ENCODE results near the gene EXTL2.

EXTL2 gene

DNA sequence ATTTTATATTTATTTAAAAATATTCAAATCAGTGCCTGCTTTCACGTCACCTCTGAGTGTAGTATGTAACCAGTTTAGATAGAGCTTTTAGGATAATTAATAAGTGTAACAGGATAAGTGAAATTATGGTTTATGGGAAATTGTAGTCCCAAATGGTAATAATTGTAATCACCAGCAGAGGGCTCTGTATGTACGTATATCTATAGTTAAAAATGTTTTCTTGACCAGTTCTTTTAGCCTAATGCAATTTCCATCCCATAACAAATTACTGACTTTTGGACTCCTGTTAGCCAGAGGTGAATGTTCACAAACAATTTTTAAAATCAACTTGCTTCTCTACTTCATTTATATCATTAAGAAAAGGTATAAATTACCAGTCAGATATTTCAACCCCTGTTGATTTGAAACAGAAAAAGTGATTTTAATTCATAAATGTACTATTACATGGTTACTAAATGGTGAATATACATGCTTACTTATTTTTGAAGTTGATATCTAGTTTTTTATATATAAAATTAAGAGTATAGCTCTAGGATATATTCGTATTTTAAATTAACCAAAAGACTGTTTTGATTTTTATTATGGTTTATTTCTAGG is 26.6 kb upstream of the EXTL2 start:
- TF ChIP-seq, protein P1, sequence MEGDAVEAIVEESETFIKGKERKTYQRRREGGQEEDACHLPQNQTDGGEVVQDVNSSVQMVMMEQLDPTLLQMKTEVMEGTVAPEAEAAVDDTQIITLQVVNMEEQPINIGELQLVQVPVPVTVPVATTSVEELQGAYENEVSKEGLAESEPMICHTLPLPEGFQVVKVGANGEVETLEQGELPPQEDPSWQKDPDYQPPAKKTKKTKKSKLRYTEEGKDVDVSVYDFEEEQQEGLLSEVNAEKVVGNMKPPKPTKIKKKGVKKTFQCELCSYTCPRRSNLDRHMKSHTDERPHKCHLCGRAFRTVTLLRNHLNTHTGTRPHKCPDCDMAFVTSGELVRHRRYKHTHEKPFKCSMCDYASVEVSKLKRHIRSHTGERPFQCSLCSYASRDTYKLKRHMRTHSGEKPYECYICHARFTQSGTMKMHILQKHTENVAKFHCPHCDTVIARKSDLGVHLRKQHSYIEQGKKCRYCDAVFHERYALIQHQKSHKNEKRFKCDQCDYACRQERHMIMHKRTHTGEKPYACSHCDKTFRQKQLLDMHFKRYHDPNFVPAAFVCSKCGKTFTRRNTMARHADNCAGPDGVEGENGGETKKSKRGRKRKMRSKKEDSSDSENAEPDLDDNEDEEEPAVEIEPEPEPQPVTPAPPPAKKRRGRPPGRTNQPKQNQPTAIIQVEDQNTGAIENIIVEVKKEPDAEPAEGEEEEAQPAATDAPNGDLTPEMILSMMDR (IDR thresholded peaks at IDR 0.05; ENCODE audit: extremely low read depth, missing control alignments): no peak
- peak; percentile 9 for DNase-seq (ENCODE audit: low spot score)

DNA sequence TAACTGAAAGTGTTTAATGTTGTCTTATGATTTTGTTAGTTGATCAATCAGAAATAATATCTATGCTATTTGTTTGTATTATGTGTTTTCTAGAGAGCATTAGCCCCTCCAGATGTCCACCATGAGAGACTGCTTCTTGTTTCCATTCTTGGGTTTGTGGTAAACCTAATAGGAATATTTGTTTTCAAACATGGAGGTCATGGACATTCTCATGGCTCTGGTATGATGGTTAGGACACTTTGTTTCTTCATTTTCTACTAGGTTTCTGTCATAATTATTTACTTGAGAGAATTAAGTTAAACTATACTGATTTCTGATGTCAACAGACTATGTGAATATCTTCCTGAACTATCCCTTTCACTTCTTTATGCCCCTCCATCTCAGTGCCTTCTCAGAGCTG is 17.4 kb upstream of the EXTL2 start:
- TF ChIP-seq, protein P1 (IDR thresholded peaks at IDR 0.05; ENCODE audit: extremely low read depth, missing control alignments): no peak
- no peak for DNase-seq (ENCODE audit: low spot score)

DNA sequence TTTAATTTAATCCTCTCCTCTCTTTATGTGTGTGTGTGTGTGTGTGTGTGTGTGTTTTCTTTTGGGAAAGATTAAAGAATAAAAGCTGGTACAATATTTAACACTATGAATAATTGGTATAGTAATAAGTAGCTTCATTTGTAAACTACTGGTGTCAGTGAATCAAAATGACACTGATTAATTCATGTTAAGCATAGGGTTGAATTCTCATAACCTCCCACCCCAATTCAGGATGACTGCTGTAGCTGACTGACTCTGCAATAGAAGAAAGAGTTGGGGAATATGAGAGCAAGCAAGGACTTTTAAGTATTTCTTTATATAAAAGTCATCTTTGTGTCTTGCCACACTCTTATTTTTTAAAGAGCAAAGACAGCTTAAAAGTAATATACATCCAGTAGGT is 14.4 kb upstream of the EXTL2 start:
- no peak for DNase-seq (ENCODE audit: low spot score)
- TF ChIP-seq, protein P1 (IDR thresholded peaks at IDR 0.05; ENCODE audit: extremely low read depth, missing control alignments): no peak

DNA sequence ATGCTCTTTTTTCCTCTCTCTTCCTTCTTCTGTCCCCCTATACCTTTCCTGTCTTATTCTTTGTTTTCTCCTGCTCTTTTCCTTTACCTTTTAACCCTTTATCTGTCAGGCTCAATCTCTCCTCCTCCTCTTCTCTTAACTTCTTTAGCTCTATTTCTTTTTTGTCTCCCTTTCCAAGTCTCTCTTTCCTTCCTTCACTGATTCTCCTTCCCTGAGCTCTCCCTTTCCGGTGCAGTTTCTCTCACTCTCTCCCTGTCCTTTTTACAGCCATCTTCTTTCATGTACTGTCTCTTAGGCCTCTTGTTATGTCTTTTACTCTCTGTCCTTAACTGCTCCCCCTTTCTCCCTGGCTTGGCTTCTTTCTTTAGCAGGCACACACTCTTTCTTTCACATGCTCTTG is 13.2 kb upstream of the EXTL2 start:
- DNase-seq (ENCODE audit: low spot score): no peak
- TF ChIP-seq, protein P1 (IDR thresholded peaks at IDR 0.05; ENCODE audit: extremely low read depth, missing control alignments): no peak

DNA sequence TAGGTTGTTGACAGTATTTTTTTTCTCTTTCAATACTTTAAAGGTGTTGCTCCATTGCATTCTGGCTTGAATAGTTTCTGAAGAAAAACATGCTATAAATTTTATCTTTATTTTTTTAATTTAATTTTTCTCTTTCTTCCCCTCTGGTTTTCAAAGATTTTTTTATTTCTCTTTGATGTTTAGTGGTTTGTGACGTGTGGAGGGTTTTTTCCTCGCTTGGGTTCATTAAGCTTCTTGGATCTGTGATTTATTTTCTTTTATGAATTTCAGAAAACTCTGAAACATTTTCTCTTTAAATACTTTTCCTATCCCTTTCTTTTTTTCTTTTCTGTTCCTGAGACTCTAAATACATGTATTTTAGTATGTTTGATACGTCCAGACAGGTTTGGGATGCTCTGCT is 10.5 kb upstream of the EXTL2 start:
- TF ChIP-seq, protein P1 (IDR thresholded peaks at IDR 0.05; ENCODE audit: extremely low read depth, missing control alignments): no peak

DNA sequence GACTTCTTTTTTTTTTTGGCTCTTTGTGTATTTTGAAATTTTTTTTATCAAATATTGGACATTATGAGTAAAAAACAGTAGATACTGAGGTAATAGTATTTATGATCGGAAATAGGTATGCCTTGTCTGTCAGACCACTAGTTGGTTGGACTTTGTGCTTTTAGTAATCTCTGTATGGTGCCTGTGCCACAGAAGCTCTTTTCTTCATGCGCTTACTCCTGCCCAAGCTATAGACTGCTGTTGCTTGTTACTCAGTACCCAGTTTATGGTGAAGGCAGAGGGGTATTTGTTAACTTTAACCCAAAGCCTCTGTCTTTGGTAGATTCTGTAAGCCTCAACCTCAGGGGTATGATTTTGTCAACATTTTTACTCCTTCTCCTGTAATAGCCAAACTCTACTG is 9.9 kb upstream of the EXTL2 start:
- TF ChIP-seq, protein P1 (IDR thresholded peaks at IDR 0.05; ENCODE audit: extremely low read depth, missing control alignments): no peak
- DNase-seq (ENCODE audit: low spot score): no peak

More for the DNA sequence above, 10.5 kb upstream of the EXTL2 start:
- DNase-seq (ENCODE audit: low spot score): no peak

DNA sequence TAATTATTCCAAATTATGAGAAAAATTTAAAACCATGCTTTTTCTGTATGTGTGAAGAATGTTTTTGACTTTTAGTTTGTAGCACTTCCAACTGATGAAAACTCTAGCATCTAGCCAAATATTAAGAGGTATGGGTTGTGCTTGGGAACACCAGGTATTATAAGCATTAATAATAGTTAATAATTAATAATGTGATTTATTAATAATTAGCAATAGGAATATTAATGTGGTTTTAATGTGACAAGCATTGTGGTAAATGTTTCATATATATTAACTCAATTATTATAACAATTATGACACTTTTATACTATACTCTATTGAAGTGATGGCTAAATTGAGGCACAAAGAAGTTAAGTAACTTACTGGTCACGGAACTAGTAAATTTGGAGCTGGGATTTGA is 9.1 kb upstream of the EXTL2 start:
- no peak for DNase-seq (ENCODE audit: low spot score)
- TF ChIP-seq, protein P1 (IDR thresholded peaks at IDR 0.05; ENCODE audit: extremely low read depth, missing control alignments): no peak
